Measurements from ENCODE around the gene GABRD.
A peak's percentile ranks its signal among the peaks of the same experiment; 100 is the strongest.

GABRD gene

DNA sequence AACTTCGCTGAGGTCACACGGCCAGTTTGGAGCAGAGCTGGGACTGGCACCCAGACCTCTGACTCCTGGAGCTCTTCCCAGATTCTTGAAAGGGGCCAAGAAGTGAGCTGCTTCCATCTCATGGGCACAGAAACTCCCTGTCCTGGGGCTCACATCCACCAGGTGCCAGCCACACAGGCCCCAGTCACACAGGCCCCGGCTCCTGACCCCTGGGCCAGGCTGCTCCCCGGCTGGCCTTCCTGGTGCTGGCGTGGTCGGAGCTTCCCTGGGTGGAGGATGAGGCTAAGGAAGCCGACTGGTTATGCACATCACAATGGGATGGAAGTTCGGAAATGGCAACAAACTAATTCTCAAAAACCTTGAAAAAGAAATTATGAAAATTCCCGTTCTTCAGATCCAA, 3.0 kb upstream of the GABRD start:
- no peak overlapping the region for H3K4me3 ChIP-seq (ENCODE audit: low read depth in 1 of 5, low read length in 5 of 5)
- H3K36me3 ChIP-seq (ENCODE audit: control insufficient read depth in 5 of 5, insufficient read depth in 5 of 5, low read length in 5 of 5) = no peaks in the 10 kb centered on the region
- no peak overlapping the region for H3K27ac ChIP-seq (ENCODE audit: low read depth, low read length)
- H3K9ac ChIP-seq (ENCODE audit: low read length in 5 of 5) = no peak overlapping the region
- H3K4me1 ChIP-seq (ENCODE audit: control insufficient read depth in 5 of 5, insufficient read depth in 5 of 5, low read length in 5 of 5) = peaks cover 0 to 13% (median 11%) of the 10 kb centered on the region in 5 donors
- H3K27me3 ChIP-seq (ENCODE audit: control insufficient read depth in 5 of 5, insufficient read depth in 4 of 5, low read length in 5 of 5) = peaks cover 17 to 41% (median 27%) of the 10 kb centered on the region in 5 donors
- H3K9me3 ChIP-seq (ENCODE audit: control insufficient read depth in 5 of 5, low read length in 5 of 5) = no peaks in the 10 kb centered on the region

DNA sequence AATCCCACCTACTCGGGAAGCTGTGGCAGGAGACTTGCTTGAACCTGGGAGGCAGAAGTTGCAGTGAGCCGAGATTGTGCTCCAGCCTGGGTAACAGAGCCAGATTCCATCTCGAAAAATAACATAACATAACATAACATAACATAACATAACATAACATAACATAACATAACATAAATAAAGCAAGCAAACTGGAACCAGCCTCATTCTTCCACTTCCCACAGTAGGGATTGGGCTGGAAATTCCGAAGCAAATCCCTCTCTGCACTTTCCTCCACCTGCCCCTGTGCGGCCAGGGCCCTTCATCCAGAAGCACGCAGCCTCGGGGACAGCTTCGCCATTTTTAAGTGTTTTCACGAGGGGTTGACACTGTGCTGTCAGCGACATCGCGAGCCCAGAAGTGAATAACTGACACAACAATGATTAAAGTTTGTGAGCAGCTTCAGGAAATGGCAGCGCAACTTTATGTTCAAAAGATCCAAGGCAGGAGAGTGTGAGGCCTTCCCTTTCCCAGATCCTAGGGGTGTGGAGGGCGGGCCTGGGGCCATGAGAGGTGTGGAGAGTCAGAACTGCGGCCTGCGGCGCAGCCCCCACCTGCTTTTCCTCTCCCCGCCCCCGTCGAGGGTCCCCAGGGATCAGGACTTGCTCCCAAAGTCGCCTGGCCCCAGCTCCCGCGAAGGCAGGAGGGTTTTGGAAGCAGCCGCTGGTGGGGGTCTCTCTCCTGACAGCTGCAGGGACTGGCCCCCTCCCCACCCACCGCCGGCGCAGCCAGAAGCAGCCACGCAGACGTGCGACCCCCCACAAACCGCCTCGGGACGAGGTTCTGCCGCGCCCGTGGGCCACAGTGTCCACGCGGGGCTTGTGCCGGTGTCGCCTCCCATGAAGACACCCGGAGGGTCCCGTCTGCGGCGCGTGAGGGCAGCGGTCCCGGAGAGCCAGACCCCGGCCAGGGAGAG, 651 bp upstream of the GABRD start:
- no peak overlapping the region for H3K9ac ChIP-seq (ENCODE audit: low read length in 5 of 5)
- no peak overlapping the region for H3K4me3 ChIP-seq (ENCODE audit: low read depth in 1 of 5, low read length in 5 of 5)
- H3K27me3 ChIP-seq (ENCODE audit: control insufficient read depth in 5 of 5, insufficient read depth in 4 of 5, low read length in 5 of 5) = peaks cover 29 to 57% (median 46%) of the 10 kb centered on the region in 5 donors
- H3K27ac ChIP-seq (ENCODE audit: low read depth, low read length) = no peak overlapping the region
- peaks cover 0 to 13% (median 11%) of the 10 kb centered on the region in 5 donors for H3K4me1 ChIP-seq (ENCODE audit: control insufficient read depth in 5 of 5, insufficient read depth in 5 of 5, low read length in 5 of 5)
- H3K36me3 ChIP-seq (ENCODE audit: control insufficient read depth in 5 of 5, insufficient read depth in 5 of 5, low read length in 5 of 5) = no peaks in the 10 kb centered on the region
- no peaks in the 10 kb centered on the region for H3K9me3 ChIP-seq (ENCODE audit: control insufficient read depth in 5 of 5, low read length in 5 of 5)

DNA sequence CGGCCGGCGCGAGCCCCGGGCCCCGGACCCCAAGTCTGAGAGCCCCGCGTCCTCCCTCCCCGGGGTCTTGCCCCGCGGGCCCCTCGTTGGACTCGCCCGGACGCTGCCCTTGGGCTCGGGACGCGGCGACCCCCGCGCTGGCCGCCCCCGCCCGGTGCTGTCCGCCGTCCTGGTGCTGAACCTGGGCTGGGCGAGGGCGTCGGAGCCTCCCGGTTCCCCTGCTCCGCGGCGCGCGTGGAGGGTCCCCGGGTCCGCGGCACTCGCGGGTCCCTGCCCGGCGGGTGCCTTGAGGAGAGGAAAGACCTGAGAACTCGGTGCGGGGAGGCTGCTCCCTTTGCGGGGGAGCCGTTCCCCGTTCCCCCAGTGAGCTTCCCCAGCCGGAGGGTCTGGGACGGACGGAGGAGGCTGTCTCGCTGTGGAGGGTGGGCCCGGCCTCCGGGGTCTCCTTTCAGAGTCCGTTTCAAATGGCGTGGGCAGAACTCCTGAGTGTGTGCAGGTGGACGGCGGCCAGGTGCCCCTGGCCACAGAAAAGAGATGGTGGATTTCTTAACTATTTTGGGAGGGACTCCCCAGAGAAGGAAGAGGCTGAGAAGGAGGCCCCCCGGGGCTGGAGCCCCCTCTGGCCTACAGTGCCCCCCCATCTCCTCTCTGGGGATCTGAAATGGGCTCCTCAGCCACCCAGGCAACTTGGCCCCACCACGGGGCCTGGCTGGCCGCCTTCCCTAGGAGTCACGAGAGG, 595 bp downstream of the GABRD start:
- peaks cover 36 to 58% (median 45%) of the 10 kb centered on the region in 5 donors for H3K27me3 ChIP-seq (ENCODE audit: control insufficient read depth in 5 of 5, insufficient read depth in 4 of 5, low read length in 5 of 5)
- H3K36me3 ChIP-seq (ENCODE audit: control insufficient read depth in 5 of 5, insufficient read depth in 5 of 5, low read length in 5 of 5) = no peaks in the 10 kb centered on the region
- H3K9me3 ChIP-seq (ENCODE audit: control insufficient read depth in 5 of 5, low read length in 5 of 5) = no peaks in the 10 kb centered on the region
- H3K4me1 ChIP-seq (ENCODE audit: control insufficient read depth in 5 of 5, insufficient read depth in 5 of 5, low read length in 5 of 5) = peaks cover 0 to 13% (median 9%) of the 10 kb centered on the region in 5 donors
- no peak overlapping the region for H3K9ac ChIP-seq (ENCODE audit: low read length in 5 of 5)
- H3K4me3 ChIP-seq (ENCODE audit: low read depth in 1 of 5, low read length in 5 of 5) = peak overlapping the region in 2 of 5 donors; percentile 11 to 22
- H3K27ac ChIP-seq (ENCODE audit: low read depth, low read length) = no peak overlapping the region

DNA sequence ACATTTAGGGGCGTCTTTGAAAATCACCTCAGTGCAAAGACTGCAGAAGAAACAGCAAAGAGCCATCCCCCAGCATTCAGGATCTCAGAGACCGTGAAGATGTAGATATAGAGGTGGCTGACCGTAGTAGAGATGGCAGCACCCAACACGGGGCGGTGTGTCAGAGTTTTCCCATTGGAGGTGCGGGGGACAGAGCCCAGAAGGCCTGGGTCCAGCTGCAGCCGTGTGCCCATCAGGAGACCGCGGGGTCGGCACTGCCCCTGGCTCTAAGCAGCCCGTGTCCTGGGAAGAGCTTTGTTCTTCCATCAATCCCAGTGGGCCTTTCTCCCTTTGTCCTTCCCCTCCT, 1.1 kb downstream of the GABRD start:
- Histone ChIP-seq H3K36me3 (ENCODE audit: control insufficient read depth in 5 of 5, insufficient read depth in 5 of 5, low read length in 5 of 5) (no peaks in the 10 kb centered on the region), H3K4me3 (ENCODE audit: low read depth in 1 of 5, low read length in 5 of 5) (no peak overlapping the region), H3K9me3 (ENCODE audit: control insufficient read depth in 5 of 5, low read length in 5 of 5) (no peaks in the 10 kb centered on the region), H3K4me1 (ENCODE audit: control insufficient read depth in 5 of 5, insufficient read depth in 5 of 5, low read length in 5 of 5) (peaks cover 0 to 16% (median 9%) of the 10 kb centered on the region in 5 donors), H3K9ac (ENCODE audit: low read length in 5 of 5) (no peak overlapping the region), H3K27ac (ENCODE audit: low read depth, low read length) (no peak overlapping the region), H3K27me3 (ENCODE audit: control insufficient read depth in 5 of 5, insufficient read depth in 4 of 5, low read length in 5 of 5) (peaks cover 39 to 60% (median 51%) of the 10 kb centered on the region in 5 donors)

DNA sequence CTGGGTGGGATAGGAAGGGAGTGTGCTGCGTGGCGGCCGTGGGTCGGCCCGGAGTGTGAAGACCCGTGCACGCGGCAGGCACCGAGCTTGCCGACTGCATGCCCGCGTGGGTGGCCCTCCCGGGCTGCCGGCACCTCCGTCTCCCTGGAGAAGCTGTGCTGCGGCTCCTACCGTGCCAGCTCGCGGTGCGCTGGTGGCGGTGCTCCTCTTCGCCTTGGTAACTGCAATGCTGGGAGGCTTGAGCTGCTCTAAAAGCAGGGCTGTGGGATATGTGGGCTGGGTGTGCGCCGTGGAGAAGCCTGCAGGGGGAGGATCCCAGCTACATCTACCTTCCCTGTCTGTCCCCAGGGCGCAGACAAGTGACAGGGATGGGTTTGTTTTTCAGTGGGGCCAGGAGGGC, 2.4 kb downstream of the GABRD start:
- H3K27ac ChIP-seq (ENCODE audit: low read depth, low read length) = no peak overlapping the region
- peaks cover 39 to 59% (median 53%) of the 10 kb centered on the region in 5 donors for H3K27me3 ChIP-seq (ENCODE audit: control insufficient read depth in 5 of 5, insufficient read depth in 4 of 5, low read length in 5 of 5)

DNA sequence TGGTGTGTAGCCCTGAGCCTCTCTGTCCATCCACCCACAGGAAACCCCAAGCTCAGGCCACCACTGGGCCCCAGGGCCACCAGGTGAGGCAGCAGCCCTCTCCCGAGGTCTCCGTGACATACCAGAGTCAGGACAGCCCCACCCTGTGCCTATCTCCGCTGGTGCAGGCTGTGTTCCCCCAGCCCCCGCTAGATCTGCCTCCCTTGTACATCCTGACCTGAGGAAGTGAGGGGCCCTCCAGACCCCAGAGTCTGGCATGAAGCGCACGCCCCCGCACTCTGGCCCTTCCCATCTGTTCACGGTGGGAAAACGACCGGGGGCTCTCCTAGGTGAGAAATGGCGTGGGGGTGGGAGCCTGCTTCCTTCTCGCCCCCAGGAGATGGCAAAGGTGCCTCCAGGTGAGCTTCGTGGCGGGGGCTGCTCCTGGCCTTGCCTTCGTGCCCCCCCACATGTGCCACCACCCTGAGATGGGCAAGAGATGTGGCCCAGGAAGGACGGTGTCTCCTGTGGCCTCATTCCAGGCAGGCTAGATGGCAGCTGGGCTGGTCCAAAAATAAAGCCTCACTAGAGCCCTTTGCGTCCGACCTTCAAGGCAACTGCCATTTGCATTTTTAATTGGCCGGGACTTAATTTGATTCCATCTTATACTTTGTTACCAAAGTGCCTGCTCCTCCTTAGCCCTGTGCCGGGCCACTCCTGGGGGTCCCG, 3.1 kb downstream of the GABRD start:
- Histone ChIP-seq H3K9ac (ENCODE audit: low read length in 5 of 5) (no peak overlapping the region), H3K36me3 (ENCODE audit: control insufficient read depth in 5 of 5, insufficient read depth in 5 of 5, low read length in 5 of 5) (no peaks in the 10 kb centered on the region), H3K4me3 (ENCODE audit: low read depth in 1 of 5, low read length in 5 of 5) (no peak overlapping the region), H3K27me3 (ENCODE audit: control insufficient read depth in 5 of 5, insufficient read depth in 4 of 5, low read length in 5 of 5) (peaks cover 39 to 59% (median 53%) of the 10 kb centered on the region in 5 donors), H3K4me1 (ENCODE audit: control insufficient read depth in 5 of 5, insufficient read depth in 5 of 5, low read length in 5 of 5) (peaks cover 0 to 23% (median 15%) of the 10 kb centered on the region in 5 donors), H3K27ac (ENCODE audit: low read depth, low read length) (no peak overlapping the region), H3K9me3 (ENCODE audit: control insufficient read depth in 5 of 5, low read length in 5 of 5) (no peaks in the 10 kb centered on the region)

More for the DNA sequence above, 2.4 kb downstream of the GABRD start:
- Histone ChIP-seq H3K36me3 (ENCODE audit: control insufficient read depth in 5 of 5, insufficient read depth in 5 of 5, low read length in 5 of 5) (no peaks in the 10 kb centered on the region), H3K9me3 (ENCODE audit: control insufficient read depth in 5 of 5, low read length in 5 of 5) (no peaks in the 10 kb centered on the region), H3K4me3 (ENCODE audit: low read depth in 1 of 5, low read length in 5 of 5) (no peak overlapping the region), H3K4me1 (ENCODE audit: control insufficient read depth in 5 of 5, insufficient read depth in 5 of 5, low read length in 5 of 5) (peaks cover 0 to 23% (median 15%) of the 10 kb centered on the region in 5 donors), H3K9ac (ENCODE audit: low read length in 5 of 5) (no peak overlapping the region)

DNA sequence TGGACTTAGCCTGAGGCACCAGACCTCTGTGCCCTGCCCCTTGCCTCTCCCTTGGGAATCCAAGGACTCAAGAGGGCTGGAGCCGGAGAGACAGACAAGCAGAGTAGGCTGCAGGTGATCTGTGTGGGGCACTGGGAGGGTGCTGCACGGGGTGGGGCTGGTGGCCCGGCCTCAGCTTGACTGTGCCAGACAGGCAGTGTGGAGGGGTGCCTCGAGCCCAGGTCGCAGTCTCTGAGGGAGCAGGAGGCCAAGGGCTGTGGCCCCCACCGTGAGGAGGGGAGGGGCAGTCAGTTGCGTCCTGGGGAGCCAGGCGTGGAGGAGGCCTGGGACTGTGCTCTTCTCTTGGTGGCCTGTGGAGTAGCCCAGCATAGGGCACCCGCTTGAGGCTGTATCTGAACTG, 4.0 kb downstream of the GABRD start:
- no peaks in the 10 kb centered on the region for H3K36me3 ChIP-seq (ENCODE audit: control insufficient read depth in 5 of 5, insufficient read depth in 5 of 5, low read length in 5 of 5)
- H3K9me3 ChIP-seq (ENCODE audit: control insufficient read depth in 5 of 5, low read length in 5 of 5) = no peaks in the 10 kb centered on the region
- H3K4me1 ChIP-seq (ENCODE audit: control insufficient read depth in 5 of 5, insufficient read depth in 5 of 5, low read length in 5 of 5) = peaks cover 0 to 23% (median 15%) of the 10 kb centered on the region in 5 donors
- no peak overlapping the region for H3K4me3 ChIP-seq (ENCODE audit: low read depth in 1 of 5, low read length in 5 of 5)
- no peak overlapping the region for H3K27ac ChIP-seq (ENCODE audit: low read depth, low read length)
- peaks cover 39 to 59% (median 49%) of the 10 kb centered on the region in 5 donors for H3K27me3 ChIP-seq (ENCODE audit: control insufficient read depth in 5 of 5, insufficient read depth in 4 of 5, low read length in 5 of 5)
- H3K9ac ChIP-seq (ENCODE audit: low read length in 5 of 5) = no peak overlapping the region

DNA sequence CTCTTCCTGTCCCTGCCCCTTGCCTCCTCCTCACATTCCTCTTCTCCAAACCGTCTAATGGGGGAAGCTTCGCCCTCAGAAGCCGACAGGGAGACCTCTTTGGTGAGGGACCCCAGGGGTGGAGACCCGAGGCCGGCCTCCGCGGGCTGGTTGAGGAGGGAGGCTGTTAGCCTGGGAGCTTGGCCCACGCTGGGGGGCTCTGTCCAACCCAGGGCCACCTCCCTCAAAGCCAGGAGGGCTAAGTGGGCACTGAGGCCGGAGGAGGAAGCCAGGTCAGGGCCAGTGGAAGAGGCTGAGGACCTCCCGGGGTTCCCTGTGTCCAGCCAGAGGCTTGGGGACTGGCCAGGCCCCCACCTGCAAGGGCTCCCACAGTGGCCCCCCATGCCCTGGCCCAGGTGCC, 5.3 kb downstream of the GABRD start:
- Histone ChIP-seq H3K36me3 (ENCODE audit: control insufficient read depth in 5 of 5, insufficient read depth in 5 of 5, low read length in 5 of 5) (no peaks in the 10 kb centered on the region), H3K4me3 (ENCODE audit: low read depth in 1 of 5, low read length in 5 of 5) (no peak overlapping the region), H3K9ac (ENCODE audit: low read length in 5 of 5) (no peak overlapping the region), H3K4me1 (ENCODE audit: control insufficient read depth in 5 of 5, insufficient read depth in 5 of 5, low read length in 5 of 5) (peaks cover 0 to 21% (median 15%) of the 10 kb centered on the region in 5 donors), H3K27me3 (ENCODE audit: control insufficient read depth in 5 of 5, insufficient read depth in 4 of 5, low read length in 5 of 5) (peaks cover 39 to 53% (median 42%) of the 10 kb centered on the region in 5 donors), H3K27ac (ENCODE audit: low read depth, low read length) (no peak overlapping the region), H3K9me3 (ENCODE audit: control insufficient read depth in 5 of 5, low read length in 5 of 5) (no peaks in the 10 kb centered on the region)

DNA sequence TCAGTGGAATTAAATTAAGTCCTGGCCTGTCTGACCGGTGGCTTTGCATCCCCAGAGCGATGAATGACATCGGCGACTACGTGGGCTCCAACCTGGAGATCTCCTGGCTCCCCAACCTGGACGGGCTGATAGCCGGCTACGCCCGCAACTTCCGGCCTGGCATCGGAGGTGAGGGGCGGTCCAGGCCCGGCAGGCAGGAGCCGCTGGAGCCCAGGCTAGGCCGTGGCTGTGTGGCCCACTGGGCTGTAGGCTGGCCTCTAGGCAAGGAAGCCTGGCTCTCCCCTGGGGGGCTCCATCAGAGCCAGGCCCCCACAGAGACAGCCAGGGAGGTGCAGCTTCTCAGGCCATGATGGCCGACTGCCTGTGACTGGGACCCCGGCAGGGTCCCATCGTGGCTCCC, 5.7 kb downstream of the GABRD start:
- Histone ChIP-seq H3K4me1 (ENCODE audit: control insufficient read depth in 5 of 5, insufficient read depth in 5 of 5, low read length in 5 of 5) (peaks cover 0 to 16% (median 14%) of the 10 kb centered on the region in 5 donors), H3K4me3 (ENCODE audit: low read depth in 1 of 5, low read length in 5 of 5) (no peak overlapping the region), H3K9ac (ENCODE audit: low read length in 5 of 5) (no peak overlapping the region), H3K36me3 (ENCODE audit: control insufficient read depth in 5 of 5, insufficient read depth in 5 of 5, low read length in 5 of 5) (no peaks in the 10 kb centered on the region), H3K27ac (ENCODE audit: low read depth, low read length) (no peak overlapping the region), H3K27me3 (ENCODE audit: control insufficient read depth in 5 of 5, insufficient read depth in 4 of 5, low read length in 5 of 5) (peaks cover 36 to 49% (median 39%) of the 10 kb centered on the region in 5 donors), H3K9me3 (ENCODE audit: control insufficient read depth in 5 of 5, low read length in 5 of 5) (no peaks in the 10 kb centered on the region)
